ENCODE measurements around the gene BACE2. TPM values are rescaled to one million over a fixed set of nuclear protein-coding genes. Genes with fewer than 3 reads are reported as not detected.
"Not testable (repeated sequence)": the region's sequence is repeated elsewhere in the genome, so short reads cannot be mapped to it uniquely, and the experiment has no call there.

BACE2 gene
- total RNA-seq, 1 donor = 8.1 TPM

DNA sequence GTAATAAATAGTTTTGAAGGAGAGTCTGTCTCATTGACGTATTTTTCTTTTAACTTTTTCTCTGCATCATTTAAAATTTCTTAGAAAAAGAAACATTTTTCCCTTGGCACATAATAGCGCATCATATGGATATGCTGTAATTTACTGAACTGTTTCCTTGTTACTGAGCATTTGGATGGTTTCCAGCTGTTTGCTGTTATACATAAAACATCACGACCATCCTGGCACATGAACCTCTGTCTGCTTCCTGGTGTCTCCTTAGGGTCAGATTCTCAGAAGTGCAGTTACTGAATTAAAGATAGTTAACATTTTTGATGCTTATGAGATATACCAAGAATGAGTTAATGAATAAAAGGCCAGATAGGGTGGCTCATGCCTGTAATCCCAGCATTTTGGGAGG is 67.2 kb downstream of the BACE2 start:
- no peak for DNase-seq (ENCODE audit: low read depth in 2 of 3, low spot score in 2 of 3)

DNA sequence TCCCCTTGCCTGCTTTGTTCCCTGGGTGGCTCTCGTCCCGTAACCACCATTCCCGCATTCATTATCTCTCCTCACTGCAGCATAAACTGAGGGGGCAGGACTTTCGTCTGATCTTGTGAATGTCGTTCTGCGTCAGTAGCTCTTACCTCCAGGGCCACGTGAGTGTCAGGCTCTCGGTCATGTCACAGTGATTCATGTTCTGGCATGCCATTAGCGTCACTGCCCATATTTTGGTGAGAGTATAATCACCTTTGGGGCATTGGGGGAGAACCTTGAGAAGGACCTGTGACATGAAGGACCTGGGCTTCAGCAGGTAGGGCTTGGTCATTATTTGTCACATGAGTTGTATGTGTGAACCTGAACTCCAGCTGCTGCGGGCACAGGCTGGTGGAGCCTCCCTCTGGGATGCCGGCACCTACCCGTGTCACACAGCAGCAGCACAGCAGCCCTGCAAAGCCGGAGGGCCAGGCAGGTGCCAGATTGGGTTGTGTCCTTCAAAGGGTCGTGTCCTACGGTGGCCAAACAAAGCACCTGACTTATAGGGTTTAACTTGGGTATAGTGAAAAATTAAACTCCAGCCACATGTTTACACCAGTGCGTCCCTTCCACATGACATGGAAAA is 68.5 kb downstream of the BACE2 start:
- DNase-seq (ENCODE audit: low read depth in 2 of 3, low spot score in 2 of 3) = no peak

GRCh38 chr21:41238081-41238796 is 70.3 kb downstream of the BACE2 start:
- DNase-seq (ENCODE audit: low read depth in 2 of 3, low spot score in 2 of 3) = not testable (repeated sequence)

DNA sequence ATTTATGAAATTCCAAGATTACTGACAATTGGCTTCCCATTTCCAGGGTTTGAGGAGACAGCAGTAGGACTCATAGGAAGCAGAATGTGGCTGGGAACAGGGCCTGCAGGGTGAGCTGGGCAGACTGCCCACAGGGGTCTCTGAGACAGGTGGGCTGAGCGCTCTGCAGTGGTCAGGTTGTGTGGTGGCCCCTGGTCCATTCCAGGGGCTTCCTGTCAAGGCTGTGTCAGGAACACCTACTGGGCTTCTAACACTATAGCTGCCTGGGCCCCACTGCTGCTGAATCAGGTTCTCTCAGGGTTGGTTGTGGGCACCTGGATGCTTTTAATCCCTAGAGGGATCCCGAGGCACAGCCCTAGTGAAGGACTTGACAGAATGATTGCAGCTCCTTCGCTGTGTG is 72.1 kb downstream of the BACE2 start:
- DNase-seq (ENCODE audit: low read depth in 2 of 3, low spot score in 2 of 3) = no peak

GRCh38 chr21:41241341-41241740 is 73.4 kb downstream of the BACE2 start:
- no peak for DNase-seq (ENCODE audit: low read depth in 2 of 3, low spot score in 2 of 3)

- no peak for DNase-seq (ENCODE audit: low read depth in 2 of 3, low spot score in 2 of 3)
Measured at GRCh38 chr21:41242238-41242829, 74.4 kb downstream of the BACE2 start.

GRCh38 chr21:41243107-41243506 is 75.1 kb downstream of the BACE2 start:
- DNase-seq (ENCODE audit: low read depth in 2 of 3, low spot score in 2 of 3) = no peak

DNA sequence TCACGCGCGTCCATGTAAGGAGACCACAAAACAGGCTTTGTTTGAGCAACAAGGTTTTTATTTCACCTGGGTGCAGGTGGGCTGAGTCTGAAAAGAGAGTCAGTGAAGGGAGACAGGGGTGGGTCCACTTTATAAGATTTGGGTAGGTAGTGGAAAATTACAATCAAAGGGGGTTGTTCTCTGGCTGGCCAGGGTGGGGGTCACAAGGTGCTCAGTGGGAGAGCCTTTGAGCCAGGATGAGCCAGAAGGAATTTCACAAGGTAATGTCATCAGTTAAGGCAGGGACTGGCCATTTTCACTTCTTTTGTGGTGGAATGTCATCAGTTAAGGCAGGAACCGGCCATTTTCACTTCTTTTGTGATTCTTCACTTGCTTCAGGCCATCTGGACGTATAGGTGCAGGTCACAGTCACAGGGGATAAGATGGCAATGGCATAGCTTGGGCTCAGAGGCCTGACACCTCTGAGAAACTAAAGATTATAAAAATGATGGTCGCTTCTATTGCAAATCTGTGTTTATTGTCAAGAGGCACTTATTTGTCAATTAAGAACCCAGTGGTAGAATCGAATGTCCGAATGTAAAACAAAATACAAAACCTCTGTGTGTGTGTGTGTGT is 76.4 kb downstream of the BACE2 start:
- DNase-seq (ENCODE audit: low read depth in 2 of 3, low spot score in 2 of 3) = not testable (repeated sequence)

- DNase-seq (ENCODE audit: low read depth in 2 of 3, low spot score in 2 of 3) = no peak
Measured at GRCh38 chr21:41245509-41246135, 77.7 kb downstream of the BACE2 start.

DNA sequence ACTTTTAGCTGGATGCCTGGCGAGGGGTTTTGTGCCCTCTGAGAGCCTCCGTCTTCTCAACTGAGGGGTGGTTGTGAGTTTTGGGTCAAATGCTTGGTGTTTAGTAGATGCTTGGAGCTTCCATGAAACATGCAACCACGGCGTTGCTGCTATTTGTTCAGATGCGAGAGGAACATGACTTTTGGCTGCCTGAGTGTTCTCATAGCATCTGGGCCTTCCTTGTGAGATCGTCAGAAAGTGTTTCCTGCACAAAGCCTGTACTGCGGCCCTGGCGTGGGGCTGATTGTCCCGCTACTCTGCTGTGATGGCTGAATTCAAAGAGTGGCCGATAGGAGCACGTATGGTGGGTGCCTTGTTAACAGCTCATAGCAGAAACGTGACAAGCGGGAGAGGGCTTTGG is 78.8 kb downstream of the BACE2 start:
- no peak for DNase-seq (ENCODE audit: low read depth in 2 of 3, low spot score in 2 of 3)

DNA sequence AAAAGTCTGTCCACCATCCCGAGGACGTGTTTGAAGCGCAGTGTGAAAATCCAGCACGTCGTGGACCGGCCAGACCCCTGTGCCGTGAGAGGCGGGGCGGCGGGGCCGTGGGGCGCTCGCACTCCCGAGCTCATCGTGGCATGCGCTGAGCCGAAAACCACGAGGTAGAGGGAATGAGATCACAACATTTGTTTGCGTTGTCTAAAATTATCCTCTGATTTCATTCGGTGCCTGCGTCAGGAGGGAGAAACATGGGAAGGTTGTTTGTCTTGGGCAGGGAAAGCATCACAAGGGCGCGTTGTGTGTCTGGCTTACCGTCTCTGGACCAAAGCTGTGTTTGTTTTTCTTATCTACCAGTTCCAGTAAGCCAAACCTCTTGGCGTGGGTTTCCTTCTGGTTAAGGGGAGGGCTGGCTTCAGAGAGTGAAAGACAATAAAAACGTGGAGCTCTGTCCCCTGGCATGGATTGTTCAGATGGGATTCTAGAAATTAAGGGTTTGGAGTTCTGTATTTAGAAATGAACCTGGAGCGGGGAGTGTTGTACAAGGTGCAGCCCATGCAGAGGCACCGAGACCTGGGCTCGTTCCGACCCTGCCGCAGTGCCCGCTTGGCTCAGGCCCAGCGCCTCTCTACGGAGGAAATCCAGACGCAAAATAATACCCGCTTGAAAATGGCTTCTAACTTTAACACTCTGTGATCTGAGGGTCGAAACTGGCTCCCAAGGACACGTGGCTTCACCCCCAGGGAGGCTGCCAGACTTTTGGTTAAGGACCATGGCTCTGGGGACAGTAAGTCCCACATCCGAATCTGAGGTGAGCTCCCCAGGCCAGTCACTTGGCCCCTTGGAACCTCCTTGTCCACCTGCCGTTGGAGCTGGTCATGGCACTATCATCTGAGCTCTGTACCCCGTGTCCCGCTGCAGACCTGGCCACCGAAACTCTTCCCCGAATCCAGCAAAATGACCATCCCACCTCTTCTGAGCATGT is 79.9 kb downstream of the BACE2 start:
- DNase-seq (ENCODE audit: low read depth in 2 of 3, low spot score in 2 of 3) = peak in 1 of 3 donors; percentile 25

DNA sequence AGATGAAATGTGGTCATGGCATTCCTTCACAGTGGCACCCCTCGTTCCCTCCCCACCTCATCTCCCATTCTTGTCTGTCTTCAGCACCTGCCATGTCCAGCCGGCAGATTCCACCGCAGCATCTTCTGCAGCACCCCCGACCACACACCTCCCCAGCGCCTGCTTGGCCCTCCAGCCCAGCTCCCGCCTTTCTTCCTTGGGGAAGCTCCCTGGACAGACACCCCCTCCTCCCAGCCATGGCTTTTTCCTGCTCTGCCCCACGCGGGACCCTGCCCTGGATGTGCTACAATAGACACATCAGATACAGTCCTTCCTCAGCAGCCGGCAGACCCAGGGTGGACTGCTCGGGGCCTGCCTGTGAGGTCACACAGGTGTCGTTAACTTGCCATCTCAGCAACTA is 81.5 kb downstream of the BACE2 start:
- no peak for DNase-seq (ENCODE audit: low read depth in 2 of 3, low spot score in 2 of 3)

GRCh38 chr21:41250519-41250918 is 82.6 kb downstream of the BACE2 start:
- DNase-seq (ENCODE audit: low read depth in 2 of 3, low spot score in 2 of 3) = no peak

DNA sequence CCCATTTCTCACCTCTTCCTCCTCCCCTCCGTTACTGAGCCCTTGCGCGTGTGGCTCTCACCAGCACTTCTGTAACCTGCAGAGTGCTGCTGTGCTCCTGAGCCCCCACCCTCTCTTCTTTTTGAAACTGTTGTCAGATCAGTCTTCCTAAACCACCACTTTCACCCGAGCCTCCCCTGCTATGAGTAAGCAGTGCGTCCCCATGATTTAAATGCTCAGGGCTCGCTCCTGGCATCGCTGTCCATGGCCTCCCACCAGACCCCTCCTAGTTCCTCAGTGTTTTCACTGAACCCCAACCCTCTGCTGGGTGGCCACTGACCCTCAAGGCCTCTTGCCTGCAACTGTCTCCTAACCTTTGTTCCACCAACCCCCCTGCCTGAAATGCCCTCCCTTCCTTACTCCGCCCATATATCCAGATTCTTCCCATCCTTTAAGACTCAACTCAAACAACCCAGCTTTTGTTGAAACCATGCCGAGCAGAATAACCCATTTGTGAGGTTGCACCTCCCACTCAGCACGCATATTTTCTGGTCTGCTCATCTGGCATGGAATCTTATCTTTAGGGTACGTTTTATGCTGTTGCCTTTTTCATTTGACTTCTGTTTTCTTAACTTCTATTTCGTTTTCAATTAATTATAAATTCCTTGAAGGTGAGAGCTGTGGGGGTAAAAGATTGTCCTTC is 84.1 kb downstream of the BACE2 start:
- no peak for DNase-seq (ENCODE audit: low read depth in 2 of 3, low spot score in 2 of 3)

DNA sequence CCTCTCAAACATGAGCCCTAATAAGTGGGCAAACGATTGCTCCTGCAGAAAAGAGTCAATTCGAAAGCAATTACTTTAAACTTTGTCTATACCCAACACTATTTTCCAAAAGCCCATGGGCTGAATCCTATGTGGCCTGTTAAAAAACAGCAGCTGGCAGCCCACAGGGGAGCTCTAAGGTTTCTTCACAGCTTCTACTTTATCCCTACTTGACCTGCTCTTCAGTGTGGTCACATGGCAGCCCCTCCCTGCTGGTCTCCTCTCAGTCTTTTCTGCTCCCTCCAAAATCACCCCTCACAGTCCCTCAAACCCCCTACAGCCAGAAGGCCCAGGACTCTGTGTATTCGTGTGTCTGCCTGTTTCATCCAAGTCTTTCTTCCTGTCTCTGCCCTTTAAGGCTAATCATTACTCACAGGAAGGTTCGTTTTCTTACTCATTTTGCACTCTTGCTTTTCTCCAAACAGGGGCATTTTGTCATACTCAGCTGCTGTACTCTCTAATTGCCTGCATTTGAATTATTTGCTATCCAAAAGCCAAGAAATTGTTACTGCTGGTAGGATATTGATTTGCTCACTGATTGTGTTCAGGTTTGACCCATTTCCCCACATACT is 86.2 kb downstream of the BACE2 start:
- peak in 1 of 3 donors; percentile 3 for DNase-seq (ENCODE audit: low read depth in 2 of 3, low spot score in 2 of 3)

DNA sequence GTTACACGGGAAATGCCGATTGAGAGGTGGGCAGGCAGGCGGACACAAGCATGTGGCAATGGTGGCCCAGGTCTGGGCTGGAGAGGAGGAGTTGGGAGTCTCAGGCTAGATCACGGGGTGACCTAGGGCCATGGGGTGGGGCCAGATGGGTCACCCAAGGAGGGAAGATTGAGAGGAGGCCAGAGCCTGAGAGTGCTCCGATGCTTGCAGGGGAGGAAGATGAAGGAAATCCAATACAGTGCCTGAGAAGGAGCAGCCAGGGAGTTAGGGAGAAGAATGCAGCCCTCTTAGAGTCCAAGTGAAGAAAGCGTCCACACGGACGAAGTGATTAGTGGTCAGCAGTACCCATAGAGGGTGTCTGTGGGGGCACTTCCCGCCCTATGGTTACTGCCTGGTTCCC is 87.2 kb downstream of the BACE2 start:
- DNase-seq (ENCODE audit: low read depth in 2 of 3, low spot score in 2 of 3) = no peak

DNA sequence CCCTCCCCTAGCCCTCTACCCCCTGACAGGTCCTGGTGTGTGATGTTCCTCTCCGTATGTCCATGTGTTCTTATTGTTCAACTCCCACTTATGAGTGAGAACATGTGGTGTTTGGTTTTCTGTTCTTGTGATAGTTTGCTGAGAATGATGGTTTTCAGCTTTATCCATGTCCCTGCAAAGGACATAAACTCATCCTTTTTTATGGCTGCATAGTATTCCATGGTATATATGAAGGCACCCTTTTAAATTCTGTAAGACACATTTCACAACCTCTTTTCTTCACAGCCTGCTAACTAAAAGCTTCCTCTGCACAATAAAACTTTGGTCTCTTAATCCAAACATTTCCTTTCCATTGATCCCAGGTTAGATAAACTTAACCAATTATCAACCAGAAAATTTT is 88.3 kb downstream of the BACE2 start:
- not testable (repeated sequence) for DNase-seq (ENCODE audit: low read depth in 2 of 3, low spot score in 2 of 3)

GRCh38 chr21:41256771-41257702 is 89.1 kb downstream of the BACE2 start:
- no peak for DNase-seq (ENCODE audit: low read depth in 2 of 3, low spot score in 2 of 3)

Measured in hematopoietic multipotent progenitor cell (in vitro differentiated cells).